RWPE2 (cell line): ENCODE measurements around the gene SLC26A1.

Source experiments
- ATAC-seq: fragments of 200-7000 bp; cut with Tn5 transposase; 3 replicates; pipeline ENCODE4 v1.9.1; 2021; ENCODE audit warnings: low read depth
- DNase-seq: peaks from one replicate; pipeline ENCODE4 v3.0.0-alpha.2; 2020; ENCODE audit warnings: low spot score
- H3K27ac ChIP-seq: fragments of 450-650 bp; 2 replicates; pipeline ENCODE4 v1.5.1; 2017; ENCODE audit warnings: mild to moderate bottlenecking; ENCODE audit not compliant: poor library complexity, severe bottlenecking
- H3K27me3 ChIP-seq: fragments of 250-450 bp; sonication (Bioruptor Pico); 2 replicates; pipeline ENCODE4 v1.5.1; 2021; ENCODE audit warnings: mild to moderate bottlenecking, moderate library complexity; ENCODE audit not compliant: insufficient read depth, poor library complexity, severe bottlenecking
- H3K36me3 ChIP-seq: fragments of 250-450 bp; sonication (Bioruptor Pico); 2 replicates; pipeline ENCODE4 v1.5.1; 2020; ENCODE audit warnings: low read depth, mild to moderate bottlenecking, moderate library complexity
- H3K4me1 ChIP-seq: fragments of 250-450 bp; sonication (Bioruptor Pico); 2 replicates; pipeline ENCODE4 v1.5.1; 2021; ENCODE audit warnings: mild to moderate bottlenecking, moderate library complexity; ENCODE audit not compliant: insufficient read depth, poor library complexity, severe bottlenecking
- H3K4me3 ChIP-seq: fragments of 250-450 bp; sonication (Bioruptor Pico); 2 replicates; pipeline ENCODE4 v1.5.1; 2021; ENCODE audit warnings: mild to moderate bottlenecking, moderate library complexity; ENCODE audit not compliant: severe bottlenecking
- H3K9me3 ChIP-seq: fragments of 250-450 bp; sonication (Bioruptor Pico); 2 replicates; pipeline ENCODE4 v1.5.1; 2021; ENCODE audit warnings: mild to moderate bottlenecking, moderate library complexity; ENCODE audit not compliant: severe bottlenecking
- TF ChIP-seq, protein P1 (sequence below): fragments of 450-650 bp; IDR thresholded peaks from one replicate; pipeline ENCODE4 v1.5.1; 2017; ENCODE audit warnings: mild to moderate bottlenecking, moderate library complexity; ENCODE audit not compliant: poor library complexity, severe bottlenecking

The SLC26A1 gene

DNA sequence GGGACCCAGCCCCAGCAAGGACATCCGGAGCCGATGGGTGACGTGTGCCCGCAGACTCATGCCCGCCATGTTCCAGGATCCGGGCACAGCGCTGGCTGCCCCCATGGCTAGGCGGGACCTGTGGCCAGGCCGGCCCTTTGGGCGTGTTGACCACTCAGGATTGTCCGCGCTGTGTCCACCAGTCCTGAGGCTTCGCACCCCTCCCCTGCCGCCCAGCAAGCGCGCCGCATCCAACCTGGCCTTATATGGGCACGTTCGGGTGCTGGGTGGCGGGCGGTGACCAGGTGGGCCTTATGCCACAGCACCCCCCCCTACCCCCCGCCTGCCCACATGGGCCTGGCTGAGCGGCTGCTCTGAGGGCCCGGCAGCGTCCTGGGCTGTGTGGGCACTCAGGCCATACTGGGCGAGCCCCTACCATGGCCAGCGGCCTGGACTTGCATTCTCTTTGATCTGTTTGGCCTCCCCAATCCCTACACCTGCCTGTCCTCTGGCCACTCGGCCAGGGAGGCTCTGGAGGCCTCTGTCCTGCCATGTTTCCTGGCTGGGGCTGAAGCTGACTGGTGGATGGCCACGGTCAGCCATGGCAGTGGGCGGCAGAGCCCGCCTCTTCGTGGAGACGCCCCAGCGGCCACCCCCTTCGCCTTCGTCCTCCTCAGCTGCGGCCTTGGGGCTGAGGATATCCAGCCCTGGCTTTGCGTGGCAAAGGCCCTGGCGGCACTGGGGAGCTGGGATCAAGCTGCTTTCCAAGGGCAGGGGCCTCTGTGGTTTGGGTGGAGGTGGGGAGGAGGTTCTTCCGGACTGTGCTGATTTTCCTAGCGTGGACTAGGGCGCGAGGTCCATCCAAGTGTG is 20.2 kb upstream of the SLC26A1 start:
- no peaks in the 10 kb centered on the region for H3K36me3 ChIP-seq
- H3K27me3 ChIP-seq = peaks cover 9% of the 10 kb centered on the region
- TF ChIP-seq, protein P1, sequence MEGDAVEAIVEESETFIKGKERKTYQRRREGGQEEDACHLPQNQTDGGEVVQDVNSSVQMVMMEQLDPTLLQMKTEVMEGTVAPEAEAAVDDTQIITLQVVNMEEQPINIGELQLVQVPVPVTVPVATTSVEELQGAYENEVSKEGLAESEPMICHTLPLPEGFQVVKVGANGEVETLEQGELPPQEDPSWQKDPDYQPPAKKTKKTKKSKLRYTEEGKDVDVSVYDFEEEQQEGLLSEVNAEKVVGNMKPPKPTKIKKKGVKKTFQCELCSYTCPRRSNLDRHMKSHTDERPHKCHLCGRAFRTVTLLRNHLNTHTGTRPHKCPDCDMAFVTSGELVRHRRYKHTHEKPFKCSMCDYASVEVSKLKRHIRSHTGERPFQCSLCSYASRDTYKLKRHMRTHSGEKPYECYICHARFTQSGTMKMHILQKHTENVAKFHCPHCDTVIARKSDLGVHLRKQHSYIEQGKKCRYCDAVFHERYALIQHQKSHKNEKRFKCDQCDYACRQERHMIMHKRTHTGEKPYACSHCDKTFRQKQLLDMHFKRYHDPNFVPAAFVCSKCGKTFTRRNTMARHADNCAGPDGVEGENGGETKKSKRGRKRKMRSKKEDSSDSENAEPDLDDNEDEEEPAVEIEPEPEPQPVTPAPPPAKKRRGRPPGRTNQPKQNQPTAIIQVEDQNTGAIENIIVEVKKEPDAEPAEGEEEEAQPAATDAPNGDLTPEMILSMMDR = no peak
- no peak overlapping the region for H3K4me3 ChIP-seq
- ATAC-seq (no peak), DNase-seq (no peak)
- H3K9me3 ChIP-seq = no peaks in the 10 kb centered on the region
- no peak overlapping the region for H3K27ac ChIP-seq
- H3K4me1 ChIP-seq = peaks cover 5% of the 10 kb centered on the region

- peaks cover 5% of the 10 kb centered on the region for H3K4me1 ChIP-seq
- ATAC-seq = peak; percentile 8; the same call in 1 of the 3 replicates
- H3K27me3 ChIP-seq = peaks cover 17% of the 10 kb centered on the region
- H3K9me3 ChIP-seq = no peaks in the 10 kb centered on the region
- H3K27ac ChIP-seq = peak overlapping the region; percentile 31
- H3K4me3 ChIP-seq = peak overlapping the region; percentile 58
- TF ChIP-seq, protein P1 = no peak
- DNase-seq = no peak
- H3K36me3 ChIP-seq = no peaks in the 10 kb centered on the region
These were observed 19.0 kb upstream of the SLC26A1 start for GRCh38 chr4:1012034-1012739.

DNA sequence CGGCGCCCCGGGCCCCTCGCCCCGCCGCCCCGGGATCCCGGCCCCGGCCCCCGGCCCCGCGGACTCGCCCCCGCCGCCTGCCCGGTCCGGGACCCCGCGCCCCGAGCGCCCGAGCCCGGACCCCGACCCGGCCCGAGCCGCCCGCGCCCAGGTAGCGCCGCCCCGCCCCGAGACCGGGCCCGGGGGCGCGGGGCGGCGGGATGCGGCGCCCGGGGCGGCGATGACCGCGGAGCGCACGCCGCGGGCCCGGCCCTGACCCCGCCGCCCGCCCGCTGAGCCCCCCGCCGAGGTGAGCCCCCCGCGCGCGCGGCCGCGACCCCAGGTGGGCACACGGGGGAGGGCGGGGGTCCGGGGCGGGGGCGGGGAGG is 18.4 kb upstream of the SLC26A1 start:
- Histone ChIP-seq H3K36me3 (no peaks in the 10 kb centered on the region), H3K27ac (peak overlapping the region; percentile 31), H3K27me3 (peaks cover 21% of the 10 kb centered on the region), H3K9me3 (no peaks in the 10 kb centered on the region), H3K4me3 (peak overlapping the region; percentile 58), H3K4me1 (peaks cover 5% of the 10 kb centered on the region)
- ATAC-seq = no peak
- TF ChIP-seq, protein P1 = no peak
- no peak for DNase-seq

GRCh38 chr4:1011022-1011665 is 17.9 kb upstream of the SLC26A1 start, which contains the start of gene FGFRL1:
FGFRL1 (plus strand) TSS chr4:1011626; CDS start chr4:1012486, 860 bp downstream.
- ATAC-seq = peak; percentile 41
- H3K4me3 ChIP-seq = peak within 1 kb of the TSS; percentile 58
- peaks cover 21% of the 10 kb centered on the region for H3K27me3 ChIP-seq
- no peaks in the 10 kb centered on the region for H3K36me3 ChIP-seq
- peak within 1 kb of the TSS; percentile 70 for H3K27ac ChIP-seq
- H3K9me3 ChIP-seq = no peaks in the 10 kb centered on the region
- DNase-seq = peak; percentile 92
- TF ChIP-seq, protein P1 = no peak
- peaks cover 5% of the 10 kb centered on the region for H3K4me1 ChIP-seq
